ENCODE data around the gene UNC50.

The UNC50 gene

GRCh38 chr2:98571796-98572195 is 36.6 kb upstream of the UNC50 start:
- TF ChIP-seq EZH2 (IDR thresholded peaks at IDR 0.05; ENCODE audit: borderline replicate concordance, low read length) = no peak
- TF ChIP-seq, protein P1, sequence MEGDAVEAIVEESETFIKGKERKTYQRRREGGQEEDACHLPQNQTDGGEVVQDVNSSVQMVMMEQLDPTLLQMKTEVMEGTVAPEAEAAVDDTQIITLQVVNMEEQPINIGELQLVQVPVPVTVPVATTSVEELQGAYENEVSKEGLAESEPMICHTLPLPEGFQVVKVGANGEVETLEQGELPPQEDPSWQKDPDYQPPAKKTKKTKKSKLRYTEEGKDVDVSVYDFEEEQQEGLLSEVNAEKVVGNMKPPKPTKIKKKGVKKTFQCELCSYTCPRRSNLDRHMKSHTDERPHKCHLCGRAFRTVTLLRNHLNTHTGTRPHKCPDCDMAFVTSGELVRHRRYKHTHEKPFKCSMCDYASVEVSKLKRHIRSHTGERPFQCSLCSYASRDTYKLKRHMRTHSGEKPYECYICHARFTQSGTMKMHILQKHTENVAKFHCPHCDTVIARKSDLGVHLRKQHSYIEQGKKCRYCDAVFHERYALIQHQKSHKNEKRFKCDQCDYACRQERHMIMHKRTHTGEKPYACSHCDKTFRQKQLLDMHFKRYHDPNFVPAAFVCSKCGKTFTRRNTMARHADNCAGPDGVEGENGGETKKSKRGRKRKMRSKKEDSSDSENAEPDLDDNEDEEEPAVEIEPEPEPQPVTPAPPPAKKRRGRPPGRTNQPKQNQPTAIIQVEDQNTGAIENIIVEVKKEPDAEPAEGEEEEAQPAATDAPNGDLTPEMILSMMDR (IDR thresholded peaks at IDR 0.05; ENCODE audit: low read length) = no peak

GRCh38 chr2:98572211-98572610 is 36.2 kb upstream of the UNC50 start:
- H3K9me3 ChIP-seq (ENCODE audit: low read length) = no peaks in the 10 kb centered on the region
- H3K36me3 ChIP-seq (ENCODE audit: insufficient read depth, low read length) = no peaks in the 10 kb centered on the region
- H3K4me1 ChIP-seq (ENCODE audit: insufficient read depth, low read length, severe bottlenecking) = no peaks in the 10 kb centered on the region
- H3K4me2 ChIP-seq (ENCODE audit: low read length) = no peak overlapping the region
- no peak overlapping the region for H3K9ac ChIP-seq (ENCODE audit: low read length)
- no peak overlapping the region for H3K4me3 ChIP-seq (ENCODE audit: low read depth, low read length, poor library complexity, severe bottlenecking)
- H3K9me2 ChIP-seq (ENCODE audit: low read depth, low read length) = no peaks in the 10 kb centered on the region
- H3K27me3 ChIP-seq (ENCODE audit: insufficient read depth, low read length) = no peaks in the 10 kb centered on the region
- TF ChIP-seq EZH2 (IDR thresholded peaks at IDR 0.05; ENCODE audit: borderline replicate concordance, low read length) = no peak
- TF ChIP-seq, protein P1 (IDR thresholded peaks at IDR 0.05; ENCODE audit: low read length) = no peak
- no peak overlapping the region for H2AFZ ChIP-seq (ENCODE audit: low read length)
- no peak overlapping the region for H3K27ac ChIP-seq (ENCODE audit: low read depth, low read length, poor library complexity, severe bottlenecking)
- H3K79me2 ChIP-seq (ENCODE audit: insufficient read depth, low read length) = no peaks in the 10 kb centered on the region
- no peaks in the 10 kb centered on the region for H3F3A ChIP-seq (ENCODE audit: insufficient read depth, low read length)
- no peaks in the 10 kb centered on the region for H4K20me1 ChIP-seq (ENCODE audit: insufficient read depth, low read length)

More at GRCh38 chr2:98571796-98572195, 36.6 kb upstream of the UNC50 start:
- Histone ChIP-seq H3K4me3 (ENCODE audit: low read depth, low read length, poor library complexity, severe bottlenecking) (no peak overlapping the region), H3K36me3 (ENCODE audit: insufficient read depth, low read length) (no peaks in the 10 kb centered on the region), H3K4me2 (ENCODE audit: low read length) (no peak overlapping the region), H4K20me1 (ENCODE audit: insufficient read depth, low read length) (no peaks in the 10 kb centered on the region), H3K9ac (ENCODE audit: low read length) (no peak overlapping the region), H3K27me3 (ENCODE audit: insufficient read depth, low read length) (no peaks in the 10 kb centered on the region), H3K9me3 (ENCODE audit: low read length) (no peaks in the 10 kb centered on the region), H3K9me2 (ENCODE audit: low read depth, low read length) (no peaks in the 10 kb centered on the region), H3K4me1 (ENCODE audit: insufficient read depth, low read length, severe bottlenecking) (no peaks in the 10 kb centered on the region), H2AFZ (ENCODE audit: low read length) (no peak overlapping the region), H3K27ac (ENCODE audit: low read depth, low read length, poor library complexity, severe bottlenecking) (no peak overlapping the region), H3F3A (ENCODE audit: insufficient read depth, low read length) (no peaks in the 10 kb centered on the region), H3K79me2 (ENCODE audit: insufficient read depth, low read length) (no peaks in the 10 kb centered on the region)

DNA sequence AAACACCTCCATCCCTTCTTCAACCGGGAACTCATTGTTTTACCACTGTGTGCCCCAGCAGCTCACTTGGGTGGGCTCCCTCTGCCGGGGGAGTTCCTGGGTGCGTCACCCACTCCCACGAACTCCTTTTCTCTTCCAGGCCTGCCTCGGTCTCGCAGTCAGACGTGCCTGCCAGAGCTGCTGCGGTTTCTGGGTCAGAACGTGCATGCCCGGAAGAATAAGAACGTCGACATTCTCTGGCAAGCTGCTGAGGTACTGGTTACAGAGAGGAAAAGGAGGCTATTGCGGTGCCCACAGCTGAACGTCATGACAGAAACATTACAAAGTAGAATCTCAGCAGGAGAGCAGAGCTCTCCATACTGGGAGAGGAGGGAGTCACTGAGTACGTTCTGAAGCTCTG is 35.7 kb upstream of the UNC50 start:
- Histone ChIP-seq H3K27ac (ENCODE audit: low read depth, low read length, poor library complexity, severe bottlenecking) (no peak overlapping the region), H3K79me2 (ENCODE audit: insufficient read depth, low read length) (no peaks in the 10 kb centered on the region), H3K36me3 (ENCODE audit: insufficient read depth, low read length) (no peaks in the 10 kb centered on the region), H3K4me2 (ENCODE audit: low read length) (no peak overlapping the region), H3K27me3 (ENCODE audit: insufficient read depth, low read length) (no peaks in the 10 kb centered on the region), H3K9ac (ENCODE audit: low read length) (no peak overlapping the region), H4K20me1 (ENCODE audit: insufficient read depth, low read length) (no peaks in the 10 kb centered on the region), H3K4me3 (ENCODE audit: low read depth, low read length, poor library complexity, severe bottlenecking) (no peak overlapping the region), H2AFZ (ENCODE audit: low read length) (no peak overlapping the region), H3F3A (ENCODE audit: insufficient read depth, low read length) (no peaks in the 10 kb centered on the region), H3K9me2 (ENCODE audit: low read depth, low read length) (no peaks in the 10 kb centered on the region), H3K9me3 (ENCODE audit: low read length) (no peaks in the 10 kb centered on the region), H3K4me1 (ENCODE audit: insufficient read depth, low read length, severe bottlenecking) (no peaks in the 10 kb centered on the region)
- TF ChIP-seq, protein P1 (IDR thresholded peaks at IDR 0.05; ENCODE audit: low read length) = no peak
- TF ChIP-seq EZH2 (IDR thresholded peaks at IDR 0.05; ENCODE audit: borderline replicate concordance, low read length) = no peak
